Measurements from ENCODE around the gene PTPRM.

DNA sequence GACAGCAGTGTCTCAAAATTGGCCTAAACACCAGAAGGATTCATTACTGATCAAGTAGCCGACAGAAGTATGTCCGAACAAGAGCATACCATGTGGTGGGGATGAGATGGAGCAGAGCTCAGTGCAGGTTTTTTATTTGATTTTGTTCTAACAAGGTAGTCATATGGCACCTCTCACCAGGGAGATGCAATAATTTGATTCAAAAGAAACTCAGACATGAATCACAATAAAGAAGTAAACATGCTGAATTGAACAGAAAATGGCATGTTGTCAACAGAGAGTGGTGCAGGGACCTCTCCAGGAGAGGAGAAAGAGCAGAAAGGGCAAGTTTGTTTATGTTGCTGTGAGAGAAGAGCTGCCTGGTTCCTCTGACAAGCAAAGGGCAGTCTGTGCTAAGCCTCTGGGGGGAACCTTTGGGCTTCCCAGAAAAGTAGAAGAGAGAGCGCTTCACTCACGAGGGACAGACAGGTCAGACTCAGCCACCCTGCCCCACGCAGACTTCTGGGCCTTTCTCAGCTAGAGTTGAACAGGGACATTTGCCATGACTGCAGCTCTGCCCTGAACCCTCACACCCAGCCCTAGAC lies 690.8 kb downstream of the PTPRM start:
- TF ChIP-seq, protein P1, sequence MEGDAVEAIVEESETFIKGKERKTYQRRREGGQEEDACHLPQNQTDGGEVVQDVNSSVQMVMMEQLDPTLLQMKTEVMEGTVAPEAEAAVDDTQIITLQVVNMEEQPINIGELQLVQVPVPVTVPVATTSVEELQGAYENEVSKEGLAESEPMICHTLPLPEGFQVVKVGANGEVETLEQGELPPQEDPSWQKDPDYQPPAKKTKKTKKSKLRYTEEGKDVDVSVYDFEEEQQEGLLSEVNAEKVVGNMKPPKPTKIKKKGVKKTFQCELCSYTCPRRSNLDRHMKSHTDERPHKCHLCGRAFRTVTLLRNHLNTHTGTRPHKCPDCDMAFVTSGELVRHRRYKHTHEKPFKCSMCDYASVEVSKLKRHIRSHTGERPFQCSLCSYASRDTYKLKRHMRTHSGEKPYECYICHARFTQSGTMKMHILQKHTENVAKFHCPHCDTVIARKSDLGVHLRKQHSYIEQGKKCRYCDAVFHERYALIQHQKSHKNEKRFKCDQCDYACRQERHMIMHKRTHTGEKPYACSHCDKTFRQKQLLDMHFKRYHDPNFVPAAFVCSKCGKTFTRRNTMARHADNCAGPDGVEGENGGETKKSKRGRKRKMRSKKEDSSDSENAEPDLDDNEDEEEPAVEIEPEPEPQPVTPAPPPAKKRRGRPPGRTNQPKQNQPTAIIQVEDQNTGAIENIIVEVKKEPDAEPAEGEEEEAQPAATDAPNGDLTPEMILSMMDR (IDR thresholded peaks at IDR 0.05; ENCODE audit: low read depth, low read length): no peak
- TF ChIP-seq POLR2A (IDR thresholded peaks at IDR 0.05; ENCODE audit: extremely low read depth, insufficient read length) (no peak), MYC (IDR thresholded peaks at IDR 0.05; ENCODE audit: low read depth, low read length) (no peak)
- TF ChIP-seq, protein P2, sequence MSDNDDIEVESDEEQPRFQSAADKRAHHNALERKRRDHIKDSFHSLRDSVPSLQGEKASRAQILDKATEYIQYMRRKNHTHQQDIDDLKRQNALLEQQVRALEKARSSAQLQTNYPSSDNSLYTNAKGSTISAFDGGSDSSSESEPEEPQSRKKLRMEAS (IDR thresholded peaks at IDR 0.05; ENCODE audit: low read depth, low read length): no peak
